ENCODE data around the gene ABHD12B.

DNA sequence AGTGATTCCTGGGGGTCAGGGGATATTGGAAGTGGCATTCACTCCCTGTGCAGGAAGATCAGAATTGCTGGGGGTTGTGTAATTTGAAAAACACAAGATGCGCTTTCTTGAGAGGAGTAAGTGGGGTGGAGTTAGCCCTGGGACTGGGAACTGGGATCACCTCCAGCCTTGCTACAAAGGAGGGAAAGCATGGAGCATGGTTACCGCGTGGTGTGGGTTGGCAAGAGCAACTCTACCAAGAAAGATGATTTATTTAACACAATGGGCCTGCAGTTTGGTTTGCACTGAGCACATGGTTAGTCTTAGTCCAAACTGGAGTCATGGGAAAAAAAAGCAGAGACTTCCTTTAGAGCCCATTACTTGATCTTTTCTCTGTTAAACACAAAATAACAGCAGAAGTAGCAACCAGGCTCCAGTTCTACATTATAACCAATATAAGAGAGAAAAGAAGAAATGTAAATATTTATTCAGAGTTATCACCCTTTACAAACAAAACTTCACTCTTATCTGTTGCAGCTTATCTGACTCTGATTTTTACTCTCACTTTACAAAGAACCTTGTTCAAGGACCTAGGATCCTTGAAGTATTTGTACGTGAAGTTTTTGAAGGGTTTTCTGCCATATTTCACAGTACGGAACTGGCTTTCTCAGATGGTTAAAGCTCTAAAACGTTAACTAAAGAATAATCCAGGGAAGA is 38.8 kb upstream of the ABHD12B start:
- TF ChIP-seq POLR2A (IDR thresholded peaks at IDR 0.05; ENCODE audit: low read length): no peak
- TF ChIP-seq GATA1 (IDR thresholded peaks at IDR 0.05; ENCODE audit: low read depth, low read length): no peak
